GM21619 (cell line): ENCODE measurements around the gene CINP.
"Not testable (repeated sequence)": the region's sequence is repeated elsewhere in the genome, so short reads cannot be mapped to it uniquely, and the experiment has no call there.

Experiments used
- ATAC-seq: cut with Tn5 transposase; IDR thresholded peaks from one replicate; pipeline ENCODE4 v1.9.1; 2021; ENCODE audit not compliant: unreplicated experiment

The CINP gene

DNA sequence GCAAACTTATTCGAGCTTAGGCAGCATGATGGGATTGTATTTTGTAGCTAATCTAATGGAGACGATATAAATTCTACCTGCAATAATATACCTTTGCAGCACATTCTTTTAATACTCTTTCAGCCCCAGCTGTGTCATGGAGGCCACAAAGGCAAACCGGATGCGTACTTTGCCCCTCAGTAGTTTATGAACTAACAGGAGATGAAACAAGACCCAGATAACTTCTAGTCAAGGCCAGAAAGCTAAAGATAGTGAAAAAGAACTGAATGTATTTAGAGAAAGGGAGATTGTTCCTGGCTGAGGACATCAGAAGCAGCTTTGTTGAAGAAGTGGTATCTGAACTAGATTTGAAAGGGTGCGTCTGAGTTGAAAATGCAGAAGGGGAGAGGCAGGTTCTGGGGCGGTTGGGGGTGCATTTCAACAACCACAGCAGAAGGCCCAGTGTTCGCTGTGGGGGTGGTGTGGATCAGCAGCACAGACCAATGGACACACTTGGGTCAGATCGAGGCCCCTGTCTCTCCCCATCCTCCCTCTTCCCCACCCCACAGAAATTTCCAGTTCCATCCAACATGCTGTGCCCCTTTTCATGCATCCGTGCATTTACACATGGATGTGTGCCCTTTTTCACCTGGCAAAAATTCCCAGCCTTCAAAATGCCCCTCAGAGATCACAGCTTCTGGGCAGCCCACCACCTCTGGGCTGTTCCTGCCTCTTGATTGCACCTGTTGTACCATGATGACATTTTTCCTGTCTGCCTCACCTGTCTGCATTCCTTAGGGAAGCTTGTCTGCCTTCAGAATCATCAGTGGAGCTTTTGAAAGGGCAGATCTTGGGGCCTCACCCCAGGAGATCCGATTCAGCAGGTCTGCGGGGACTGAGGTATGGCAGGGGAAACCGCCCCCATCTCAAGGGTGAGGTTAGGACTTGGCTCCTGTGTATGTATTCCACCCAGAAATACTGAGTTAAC is 41.0 kb downstream of the CINP start:
- ATAC-seq = no peak

DNA sequence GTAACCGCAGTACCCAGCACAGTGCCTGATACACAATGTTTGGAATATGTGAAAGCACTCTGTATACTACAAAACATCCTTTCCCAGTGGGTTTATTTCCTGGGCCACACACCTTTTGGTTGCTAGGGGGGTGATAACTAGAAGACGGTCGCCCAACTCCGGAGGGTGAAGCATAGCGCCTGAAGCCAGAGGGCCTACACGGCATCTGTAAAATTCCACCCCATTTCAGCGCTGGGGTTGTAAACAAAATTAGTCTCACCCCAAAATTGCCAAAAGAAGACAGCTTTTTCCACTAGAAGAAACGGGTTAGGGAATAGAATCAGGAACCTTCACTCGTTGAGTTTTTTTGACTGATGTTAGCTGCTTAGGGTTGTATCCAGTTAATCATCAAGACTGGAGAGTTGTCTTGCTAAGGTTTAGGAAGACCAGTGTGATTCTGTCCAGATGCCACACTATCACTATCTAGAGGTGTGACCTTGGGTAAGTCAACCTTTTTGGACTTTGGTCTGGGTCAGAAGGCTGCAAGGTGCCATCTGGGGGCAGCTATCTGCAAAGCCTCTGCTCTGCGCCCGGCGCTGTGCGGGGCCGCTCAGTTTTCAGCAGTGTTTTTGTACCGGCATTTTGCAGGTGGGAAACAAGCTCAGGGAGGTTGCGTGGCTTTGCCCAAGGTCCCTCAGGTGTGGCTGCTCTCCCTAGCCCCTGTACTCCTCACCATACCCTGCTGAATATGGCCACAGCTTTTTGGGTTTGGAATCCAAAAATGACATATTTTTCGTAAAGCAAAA is 41.8 kb downstream of the CINP start:
- ATAC-seq = no peak

DNA sequence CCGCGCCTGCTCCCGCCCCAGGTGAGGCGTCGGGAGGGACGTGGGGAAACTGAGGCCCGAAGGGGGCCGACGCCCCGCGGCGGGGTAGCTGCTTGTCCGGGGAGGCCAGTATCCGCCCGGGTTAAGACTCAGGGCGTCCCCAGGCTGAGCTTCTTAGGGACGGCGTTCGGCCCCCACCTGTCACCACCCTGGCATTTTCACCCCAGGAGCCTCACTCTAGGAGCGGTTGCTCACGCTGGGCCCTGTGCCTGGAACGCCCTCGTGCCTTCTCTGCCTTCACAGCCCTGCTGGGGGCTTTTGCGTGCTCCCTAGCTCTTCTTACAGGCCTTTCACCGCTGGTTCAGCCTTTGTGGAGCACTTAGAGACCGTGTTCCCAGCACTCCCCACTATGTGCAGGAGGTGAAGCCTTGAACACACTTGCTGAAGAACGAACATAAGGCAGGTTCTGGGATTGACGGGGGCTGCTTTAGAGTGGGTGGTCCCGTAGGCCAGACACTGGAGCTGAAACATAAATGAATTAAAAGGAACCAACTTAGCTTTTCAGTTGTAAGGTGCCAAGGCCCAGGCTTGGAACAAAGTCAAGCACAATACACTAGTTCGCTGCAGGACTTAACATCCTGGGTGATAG is 42.5 kb downstream of the CINP start:
- no peak for ATAC-seq

DNA sequence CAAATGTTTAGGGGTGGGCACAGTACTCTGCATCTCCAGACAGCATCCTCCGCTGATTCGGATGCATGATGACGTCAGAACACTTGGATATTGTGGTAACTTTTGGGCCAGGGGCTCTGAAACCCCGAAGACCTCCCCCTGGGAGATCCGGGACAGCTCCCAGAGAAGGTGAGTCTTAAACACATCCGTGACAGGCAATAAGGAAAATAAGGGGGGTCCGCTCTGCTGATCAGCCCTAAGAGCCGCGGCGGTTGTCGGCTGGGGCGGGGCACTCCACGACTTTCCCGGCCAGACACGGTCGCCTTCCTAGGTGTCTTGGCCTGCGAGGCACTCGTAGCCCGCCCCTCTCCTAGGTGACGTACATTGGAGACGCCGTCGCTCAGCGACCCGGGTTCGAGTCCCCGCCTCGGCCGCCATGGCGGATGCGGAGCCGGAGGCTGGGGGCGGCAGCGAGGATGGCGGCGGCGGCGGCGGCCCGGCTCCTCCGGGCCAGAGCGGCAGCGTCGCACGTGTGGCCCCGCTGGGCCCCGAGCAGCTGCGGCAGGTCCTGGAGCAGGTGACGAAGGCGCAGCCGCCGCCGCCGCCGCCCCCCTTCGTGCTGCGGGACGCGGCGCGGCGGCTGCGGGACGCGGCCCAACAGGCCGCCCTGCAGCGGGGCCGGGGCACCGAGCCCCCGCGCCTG is 43.2 kb downstream of the CINP start, which contains the start of gene ZNF839:
TSS of gene ZNF839 (plus strand) at position 396 of the 682 bp plus-strand sequence. CDS start at position 416, 20 bp downstream.
- peak; percentile 44 for ATAC-seq

DNA sequence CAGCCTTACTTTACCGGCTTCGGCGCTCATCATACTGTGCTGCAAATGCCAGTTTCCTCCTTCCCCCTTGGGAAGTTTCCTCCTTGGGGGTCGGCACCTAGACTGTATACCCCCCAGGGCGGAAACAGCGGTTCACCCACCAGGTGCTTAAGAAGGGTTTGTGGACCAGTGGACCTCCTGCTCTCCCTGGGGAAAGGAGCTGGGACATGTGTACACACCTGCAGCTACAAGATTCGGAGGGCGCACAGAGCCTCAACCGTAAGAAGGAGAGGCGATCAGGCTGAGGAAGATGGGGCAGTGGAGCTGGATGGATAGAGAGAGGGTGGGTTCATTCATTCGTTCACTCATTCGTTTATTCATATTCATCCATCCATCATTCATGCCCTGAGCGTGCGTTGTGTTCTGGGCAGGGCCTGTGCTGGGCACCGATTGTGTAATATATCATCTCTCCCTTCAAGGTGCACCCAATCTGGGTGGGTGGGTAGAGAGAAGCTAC is 43.9 kb downstream of the CINP start:
- no peak for ATAC-seq

DNA sequence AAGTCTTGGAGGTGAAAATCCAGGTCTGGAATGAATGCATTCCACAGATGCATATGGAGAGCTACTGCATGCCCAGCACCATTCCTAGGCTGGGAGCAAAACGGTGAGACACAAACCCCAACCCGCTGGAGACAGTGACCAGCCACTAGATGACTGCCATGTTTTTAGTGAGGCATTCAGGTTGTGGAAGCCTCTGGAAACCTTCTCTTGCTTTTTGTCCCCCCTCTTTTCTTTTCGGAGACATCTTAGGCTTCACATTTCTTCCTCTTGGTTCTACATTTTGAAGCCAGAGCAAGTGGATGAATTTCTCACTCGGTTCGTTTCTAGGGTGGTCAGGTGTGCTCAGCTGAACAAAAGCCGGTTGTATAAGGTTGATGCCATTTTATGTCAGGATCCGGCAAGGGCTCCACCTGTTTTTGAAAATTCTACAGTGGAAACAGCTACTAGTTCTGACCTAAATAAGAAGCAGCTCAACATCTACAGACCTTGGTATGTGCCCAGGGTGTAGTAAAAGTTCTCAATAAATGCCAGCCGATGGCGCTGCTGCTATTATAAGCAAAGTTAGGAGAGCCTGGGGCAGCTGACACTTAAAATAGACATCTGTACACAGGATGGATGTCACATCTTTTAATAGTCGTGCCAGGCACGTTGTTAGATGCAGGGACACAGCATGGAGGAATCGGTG is 45.0 kb downstream of the CINP start:
- no peak for ATAC-seq

DNA sequence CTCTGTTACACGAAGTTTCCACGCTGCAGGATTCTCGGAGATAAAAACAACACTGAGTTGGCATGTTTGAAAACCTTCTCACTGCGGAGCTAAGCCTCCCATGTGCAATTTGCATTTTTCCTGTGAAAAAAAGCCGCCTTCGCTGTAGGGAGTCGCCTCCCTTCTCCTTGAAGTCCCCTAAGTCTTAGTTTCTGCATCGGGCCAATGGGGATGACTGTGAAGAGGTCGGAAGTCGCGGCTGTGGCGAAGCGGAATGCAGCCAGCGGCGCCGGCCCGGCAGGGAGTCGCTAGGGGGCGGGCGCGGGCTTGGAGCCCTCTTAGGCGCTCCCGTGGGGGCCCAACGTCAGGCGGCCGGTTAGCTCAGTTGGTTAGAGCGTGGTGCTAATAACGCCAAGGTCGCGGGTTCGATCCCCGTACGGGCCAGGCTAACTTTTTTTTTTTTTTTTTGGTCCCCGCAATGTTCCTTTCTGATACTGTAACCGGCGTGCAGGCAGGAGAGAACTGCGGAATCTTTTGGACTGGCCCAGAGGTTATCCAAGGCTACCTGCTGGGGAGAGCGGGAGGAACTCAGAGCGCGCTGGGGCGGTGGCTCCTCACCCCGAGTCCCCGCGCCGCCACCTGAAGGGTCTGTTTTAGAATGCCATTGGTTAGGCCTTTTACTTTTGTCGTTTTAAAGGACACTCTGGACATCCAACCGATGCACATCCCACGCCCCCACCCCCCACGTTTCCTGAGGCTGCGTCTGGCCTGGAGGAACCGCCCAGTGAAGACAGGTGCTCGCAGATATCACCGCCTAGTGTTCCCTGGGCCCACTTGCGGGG is 45.7 kb downstream of the CINP start:
- peak; percentile 50 for ATAC-seq

DNA sequence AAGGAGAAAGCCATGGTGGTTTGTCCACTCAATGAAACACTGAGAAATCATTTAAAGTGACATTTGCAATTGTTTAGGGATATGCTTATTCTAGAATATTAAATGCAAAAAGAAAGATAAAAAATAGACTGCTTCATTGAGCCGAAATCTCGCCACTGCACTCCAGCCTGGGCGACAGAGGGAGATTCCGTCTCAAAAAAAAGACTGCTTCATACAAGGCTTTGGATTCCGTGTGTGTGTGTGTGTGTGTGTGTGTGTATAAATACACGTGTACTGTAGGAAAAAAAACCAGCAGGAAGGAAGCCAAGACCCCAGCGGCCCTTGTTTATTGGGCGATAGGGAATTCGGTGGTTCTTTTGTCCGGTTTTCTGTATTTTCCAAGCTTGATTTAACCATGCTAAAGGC is 46.4 kb downstream of the CINP start:
- no peak for ATAC-seq

DNA sequence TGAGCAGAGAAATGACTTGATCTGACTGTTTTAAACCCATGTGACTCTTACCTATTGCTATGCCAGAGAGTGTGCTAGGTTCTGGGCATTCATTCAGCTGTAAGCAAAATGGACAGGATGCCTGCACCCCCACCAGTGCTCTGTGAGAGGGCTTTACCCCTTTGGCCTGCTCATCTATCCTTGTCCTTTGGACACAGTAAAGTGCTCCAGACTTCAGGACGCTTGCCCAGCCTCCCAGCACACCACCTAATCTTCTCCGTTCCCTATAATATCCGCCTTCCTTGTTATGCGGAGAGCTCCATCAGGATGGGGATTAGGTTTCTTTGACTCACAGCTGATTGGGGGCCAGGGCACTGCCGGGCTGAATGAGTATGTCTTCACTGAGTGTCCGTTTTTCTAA is 47.6 kb downstream of the CINP start:
- ATAC-seq = no peak

DNA sequence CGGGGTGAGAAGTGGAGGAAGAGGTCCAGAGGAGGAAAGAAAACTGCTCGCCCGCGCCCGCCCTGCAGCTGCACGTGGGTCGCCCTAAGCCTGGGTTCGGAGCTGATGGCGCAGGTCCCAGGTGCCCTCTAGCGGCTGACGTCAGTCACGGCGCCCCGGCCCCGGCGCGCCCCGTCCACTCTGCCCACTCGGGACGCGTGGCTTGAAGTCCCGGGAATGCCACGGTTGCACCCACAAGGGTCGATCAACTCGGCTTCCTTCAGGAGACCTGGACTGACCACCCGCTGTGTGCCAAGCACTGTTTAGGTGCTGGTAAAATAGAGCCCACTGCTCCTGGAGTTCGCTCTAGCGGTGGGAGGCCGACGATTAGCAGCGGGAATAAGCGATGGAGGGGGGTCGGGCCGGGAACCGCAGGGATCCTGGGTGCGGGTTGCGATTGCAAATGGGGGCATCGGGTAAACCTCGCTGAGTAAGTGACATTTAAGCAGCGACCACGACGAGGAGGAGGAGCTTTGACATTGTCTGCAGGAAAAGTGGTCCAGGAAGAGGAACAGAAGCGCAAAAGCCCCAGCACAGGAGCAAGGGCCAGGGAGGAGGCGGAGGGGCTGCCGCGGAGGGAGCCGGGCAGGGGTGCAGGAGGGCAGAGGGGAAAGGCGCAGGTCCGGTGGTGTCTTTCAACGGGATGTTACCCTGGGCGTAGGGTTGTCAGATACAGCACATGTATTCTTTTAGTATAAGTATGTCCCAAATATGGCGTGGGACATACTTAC is 48.3 kb downstream of the CINP start:
- ATAC-seq = peak; percentile 54

DNA sequence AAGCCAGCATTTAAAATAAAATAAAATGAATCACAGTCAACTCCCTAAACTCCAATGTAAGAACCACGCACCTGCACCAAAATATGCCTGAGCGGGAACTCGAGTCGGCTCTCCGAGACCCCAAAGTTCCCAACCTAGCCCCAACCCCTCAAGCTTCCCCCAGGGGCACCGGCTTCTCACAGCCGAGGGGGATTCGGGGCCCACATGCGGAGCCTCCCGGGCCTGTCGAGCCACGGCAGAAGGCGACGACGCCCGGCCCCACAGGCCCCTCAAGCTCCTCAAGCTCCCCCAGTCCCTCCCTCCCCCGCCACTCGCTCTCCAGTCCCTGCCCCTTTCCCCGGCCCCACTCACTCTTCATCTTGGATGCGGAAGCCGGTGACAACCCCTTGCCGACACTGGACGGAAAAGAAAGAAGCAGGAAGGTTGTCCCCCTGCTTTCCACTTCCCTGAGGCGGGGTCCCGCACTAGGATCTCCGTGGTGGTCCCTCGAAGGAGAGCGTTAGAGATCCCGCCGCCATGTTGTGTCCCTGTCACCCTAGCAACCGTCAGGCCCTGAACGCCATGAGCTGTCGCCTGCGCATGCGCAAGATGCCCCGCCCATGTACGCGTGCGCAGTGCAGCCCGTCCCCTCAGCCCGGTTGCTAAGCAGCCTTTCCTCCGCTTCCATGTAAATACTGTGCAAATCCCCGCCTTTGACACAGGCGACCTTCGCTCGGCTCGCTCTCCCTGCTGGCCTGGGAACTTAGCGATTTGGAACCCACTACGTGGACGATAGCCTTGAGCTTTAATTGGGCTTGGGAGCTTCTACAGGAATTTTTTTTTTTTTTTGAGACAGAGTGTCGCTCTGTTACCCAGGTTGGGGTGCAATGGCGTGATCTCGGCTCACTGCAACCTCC is 57.8 kb downstream of the CINP start, which contains the start of gene MOK:
TSS of gene MOK (minus strand) at position 554 of the 896 bp plus-strand sequence. CDS start at position 358, 196 bp downstream.
- ATAC-seq = peak; percentile 92

DNA sequence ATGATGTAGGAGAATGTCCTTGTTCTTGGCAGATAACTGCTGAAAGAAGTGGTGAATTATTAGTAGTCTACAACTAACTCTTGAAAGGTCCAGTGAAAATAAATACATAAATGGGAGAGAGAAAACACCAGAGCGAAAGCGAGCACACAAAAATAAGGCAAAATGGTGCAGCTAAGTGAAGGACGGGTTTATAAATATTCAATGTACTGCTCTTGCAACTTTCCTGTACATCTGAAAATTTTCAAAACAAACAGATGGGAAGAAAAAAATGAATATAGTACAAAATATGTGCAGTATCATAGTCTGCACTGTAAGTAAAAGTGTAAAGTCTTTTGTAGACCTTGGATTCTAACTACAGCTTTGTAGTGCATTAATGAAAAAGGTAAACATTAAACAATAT is 59.0 kb downstream of the CINP start:
- ATAC-seq = no peak

DNA sequence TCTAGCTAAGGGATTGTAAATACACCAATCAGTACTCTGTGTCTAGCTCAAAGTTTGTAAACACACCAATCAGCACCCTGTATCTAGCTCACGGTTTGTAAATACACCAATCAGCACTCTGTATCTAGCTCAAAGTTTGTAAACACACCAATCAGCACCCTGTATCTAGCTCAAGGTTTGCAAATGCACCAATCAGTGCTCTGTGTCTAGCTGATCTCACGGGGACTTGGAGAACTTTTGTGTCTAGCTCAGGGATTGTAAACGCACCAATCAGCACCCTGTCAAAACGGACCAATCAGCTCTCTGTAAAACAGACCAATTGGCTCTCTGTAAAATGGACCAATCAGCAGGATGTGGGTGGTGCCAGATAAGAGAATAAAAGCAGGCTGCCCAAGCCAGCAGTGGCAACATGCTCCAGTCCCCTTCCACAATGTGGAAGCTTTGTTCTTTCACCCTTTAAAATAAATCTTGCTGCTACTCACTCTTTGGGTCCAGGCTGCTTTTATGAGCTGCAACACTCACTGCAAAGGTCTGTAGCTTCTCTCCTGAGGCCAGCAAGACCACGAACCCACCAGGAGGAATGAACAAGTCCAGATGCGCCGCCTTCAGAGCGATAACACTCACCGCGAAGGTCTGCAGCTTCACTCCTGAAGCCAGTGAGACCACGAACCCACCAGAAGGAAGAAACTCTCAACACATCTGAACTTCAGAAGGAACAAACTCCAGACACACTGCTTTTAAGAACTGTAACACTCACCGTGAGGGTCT is 64.2 kb downstream of the CINP start:
- ATAC-seq = not testable (repeated sequence)
